GM21576 (cell line): ENCODE measurements around the gene TRABD2B.

Source experiments
- ATAC-seq: cut with Tn5 transposase; IDR thresholded peaks from one replicate; pipeline ENCODE4 v1.9.1; 2021; ENCODE audit warnings: mild to moderate bottlenecking, moderate library complexity; ENCODE audit not compliant: unreplicated experiment

TRABD2B gene

GRCh38 chr1:47938520-47938919 lies 58.7 kb downstream of the TRABD2B start:
- ATAC-seq = no peak

GRCh38 chr1:47937586-47938254 lies 59.5 kb downstream of the TRABD2B start:
- ATAC-seq = no peak

- ATAC-seq = no peak
Observed at GRCh38 chr1:47936916-47937551, 60.2 kb downstream of the TRABD2B start.

- ATAC-seq = no peak
Observed at GRCh38 chr1:47935856-47936255, 61.3 kb downstream of the TRABD2B start.

- no peak for ATAC-seq
Observed at GRCh38 chr1:47935163-47935562, 62.0 kb downstream of the TRABD2B start.

- ATAC-seq = no peak
Observed at GRCh38 chr1:47934243-47934805, 62.9 kb downstream of the TRABD2B start.

- no peak for ATAC-seq
Observed at GRCh38 chr1:47932743-47933142, 64.4 kb downstream of the TRABD2B start.

- no peak for ATAC-seq
Observed at GRCh38 chr1:47931395-47931794, 65.8 kb downstream of the TRABD2B start.

- no peak for ATAC-seq
Observed at GRCh38 chr1:47930210-47930840, 66.9 kb downstream of the TRABD2B start.

- no peak for ATAC-seq
Observed at GRCh38 chr1:47927165-47927564, 70.0 kb downstream of the TRABD2B start.

- no peak for ATAC-seq
Observed at GRCh38 chr1:47926461-47926999, 70.7 kb downstream of the TRABD2B start.

GRCh38 chr1:47924270-47925048 lies 72.7 kb downstream of the TRABD2B start:
- ATAC-seq = no peak

- ATAC-seq = no peak
Observed at GRCh38 chr1:47921935-47922415, 75.2 kb downstream of the TRABD2B start.

- ATAC-seq = no peak
Observed at GRCh38 chr1:47919113-47919833, 77.9 kb downstream of the TRABD2B start.

GRCh38 chr1:47918257-47918867 lies 78.8 kb downstream of the TRABD2B start:
- no peak for ATAC-seq

- no peak for ATAC-seq
Observed at GRCh38 chr1:47917687-47918086, 79.5 kb downstream of the TRABD2B start.

GRCh38 chr1:47915677-47916353 lies 81.4 kb downstream of the TRABD2B start:
- ATAC-seq = no peak

GRCh38 chr1:47914952-47915676 lies 82.1 kb downstream of the TRABD2B start:
- no peak for ATAC-seq
